HL-60/S4 treated with retinoic acid at 250 ng/mL for 4 days and 3 days (cell line): Measurements from ENCODE around the gene MID2.
"Not testable (repeated sequence)": the region's sequence is repeated elsewhere in the genome, so short reads cannot be mapped to it uniquely, and the experiment has no call there.

Experiments
- in situ Hi-C: fragments of 300-500 bp; cut with MboI; formaldehyde crosslinking; loops from 2 replicates; pipeline ENCODE4 v1.7.0; 2022; ENCODE audit warnings: low sequenced_read_pairs

Gene MID2

GRCh38 chrX:107825698-107826237, at the start of gene MID2:
Gene MID2 (plus strand): TSS chrX:107825866. CDS start chrX:107826427, 561 bp downstream.
- in situ Hi-C loops: no loop called here

GRCh38 chrX:107776649-107777535, 48.8 kb upstream of the MID2 start:
- in situ Hi-C loops: loop anchor here (25.0 kb wide), 2 partner anchors 115 to 240 kb away; no protein-coding TSS in a partner anchor

GRCh38 chrX:107777536-107777832, 48.2 kb upstream of the MID2 start, which contains the start of gene NCBP2L:
Gene NCBP2L (plus strand): TSS chrX:107777733. CDS start chrX:107794221, 16,488 bp downstream.
- in situ Hi-C loops: loop anchor here (25.0 kb wide), 2 partner anchors 115 to 240 kb away; no protein-coding TSS in a partner anchor

GRCh38 chrX:107780525-107780924, 45.1 kb upstream of the MID2 start:
- in situ Hi-C loops: loop anchor here (25.0 kb wide), 2 partner anchors 118 to 243 kb away; no protein-coding TSS in a partner anchor

GRCh38 chrX:107787827-107788226, 37.8 kb upstream of the MID2 start:
- in situ Hi-C loops: loop anchor here (25.0 kb wide), 2 partner anchors 126 to 251 kb away; no protein-coding TSS in a partner anchor

- in situ Hi-C loops: no loop called here
Measured at GRCh38 chrX:107804427-107804826, 21.2 kb upstream of the MID2 start.

GRCh38 chrX:107805179-107805578, 20.5 kb upstream of the MID2 start:
- in situ Hi-C loops: no loop called here

- in situ Hi-C loops: not testable (repeated sequence)
Measured at GRCh38 chrX:107810053-107810452, 15.6 kb upstream of the MID2 start.

GRCh38 chrX:107818900-107819521, 6.7 kb upstream of the MID2 start:
- in situ Hi-C loops: no loop called here

GRCh38 chrX:107823042-107823441, 2.6 kb upstream of the MID2 start:
- in situ Hi-C loops: no loop called here

- in situ Hi-C loops: no loop called here
Measured at GRCh38 chrX:107823456-107823855, 2.2 kb upstream of the MID2 start.

GRCh38 chrX:107826238-107827029, 768 bp downstream of the MID2 start:
- in situ Hi-C loops: no loop called here

- in situ Hi-C loops: no loop called here
Measured at GRCh38 chrX:107827030-107827831, 1.6 kb downstream of the MID2 start.

GRCh38 chrX:107827852-107828251, 2.2 kb downstream of the MID2 start:
- in situ Hi-C loops: no loop called here

GRCh38 chrX:107829878-107830277, 4.2 kb downstream of the MID2 start:
- in situ Hi-C loops: no loop called here

GRCh38 chrX:107831071-107831730, 5.5 kb downstream of the MID2 start:
- in situ Hi-C loops: no loop called here

- in situ Hi-C loops: no loop called here
Measured at GRCh38 chrX:107834275-107835201, 8.9 kb downstream of the MID2 start.

- in situ Hi-C loops: no loop called here
Measured at GRCh38 chrX:107836958-107837357, 11.3 kb downstream of the MID2 start.
